HepG2 (cell line): Measurements from ENCODE around the gene CYB5R3. TPM values are rescaled to one million over a fixed set of nuclear protein-coding genes. Genes with fewer than 3 reads are reported as not detected.

Experiments
- HNRNPH1 ChIP-seq: fragments of 200-400 bp; formaldehyde crosslinking; optimal IDR thresholded peaks from 2 replicates; pipeline ENCODE3; 2017; ENCODE audit warnings: mild to moderate bottlenecking, low read depth, low read length
- KIAA2018 ChIP-seq: sonication (generic); formaldehyde crosslinking; IDR thresholded peaks from 2 replicates; pipeline ENCODE4 v1.5.0; 2020; ENCODE audit warnings: mild to moderate bottlenecking, missing genetic modification reagents, borderline replicate concordance
- LCORL ChIP-seq, 2 experiments: fragments of 450-650 bp in 1 of 2; sonication (generic) in 1 of 2; formaldehyde crosslinking in 1 of 2; IDR thresholded peaks; 2 replicates each; pipeline versions ENCODE4 v1.5.0 to v1.6.1; 2017 to 2020; ENCODE audit warnings: antibody characterized with exemption in 1 of 2, missing genetic modification reagents in 1 of 2
- NFIC ChIP-seq: IDR thresholded peaks from 2 replicates; pipeline ENCODE4 v1.6.1; 2012; ENCODE audit warnings: mild to moderate bottlenecking, low read length, inconsistent platforms
- ZNF160 ChIP-seq: sonication (generic); formaldehyde crosslinking; IDR thresholded peaks from 2 replicates; pipeline ENCODE4 v1.8.0; 2022; ENCODE audit warnings: mild to moderate bottlenecking, inconsistent platforms, missing genetic modification reagents
- ZNF253 ChIP-seq: sonication (generic); formaldehyde crosslinking; IDR thresholded peaks from 2 replicates; pipeline ENCODE4 v1.8.0; 2022; ENCODE audit warnings: mild to moderate bottlenecking, missing genetic modification reagents, borderline replicate concordance
- ZNF652 ChIP-seq: IDR thresholded peaks from 2 replicates; pipeline ENCODE4 v1.6.1; 2016; ENCODE audit warnings: low read depth, borderline replicate concordance
- ZNF772 ChIP-seq: sonication (generic); formaldehyde crosslinking; IDR thresholded peaks from 2 replicates; pipeline ENCODE4 v1.5.0; 2020; ENCODE audit warnings: mild to moderate bottlenecking, missing genetic modification reagents
- polyA plus RNA-seq, 8 experiments: library from polyadenylated mRNA; depleted of rRNA in 3 of 8; stranded (reverse) in 7 of 8; unstranded in 1 of 8; fragments of >200 nt; fragmentation: Illumina TruSeq in 4 of 8; extraction: Trizol in 4 of 8; gene quantifications; 2 replicates each; pipeline versions ENCODE4 v1.2.1 to v1.2.3, GENCODE V29; 2011 to 2016; ENCODE audit warnings: low read depth in 4 of 8, missing spikeins in 1 of 8, mixed read lengths in 1 of 8; ENCODE audit not compliant: insufficient read depth in 1 of 8
- total RNA-seq, 5 experiments: library from RNA; depleted of rRNA; stranded (reverse); fragments of >200 nt; fragmentation: Illumina TruSeq; extraction: Trizol; gene quantifications; 2 replicates each; pipeline ENCODE4 v1.2.3, GENCODE V29; 2016; ENCODE audit warnings: low read depth in 1 of 5
- TF ChIP-seq, protein P1 (sequence below): fragments of 450-650 bp; IDR thresholded peaks from 2 replicates; pipeline ENCODE4 v1.6.1; 2017; ENCODE audit warnings: mild to moderate bottlenecking
- TF ChIP-seq, protein P2 (sequence below): sonication (generic); formaldehyde crosslinking; IDR thresholded peaks from 2 replicates; pipeline ENCODE4 v1.4.0; 2020; ENCODE audit warnings: missing genetic modification reagents, borderline replicate concordance

CYB5R3 gene
- total and polyA plus RNA-seq, 2 of the 13 experiments (the other 11 are each of a cell fraction or from before 2014, with no cell fraction given) = 32.4 to 305 TPM

GRCh38 chr22:42615092-42615859, 33.9 kb downstream of the CYB5R3 start (continued):
- TF ChIP-seq, protein P1, sequence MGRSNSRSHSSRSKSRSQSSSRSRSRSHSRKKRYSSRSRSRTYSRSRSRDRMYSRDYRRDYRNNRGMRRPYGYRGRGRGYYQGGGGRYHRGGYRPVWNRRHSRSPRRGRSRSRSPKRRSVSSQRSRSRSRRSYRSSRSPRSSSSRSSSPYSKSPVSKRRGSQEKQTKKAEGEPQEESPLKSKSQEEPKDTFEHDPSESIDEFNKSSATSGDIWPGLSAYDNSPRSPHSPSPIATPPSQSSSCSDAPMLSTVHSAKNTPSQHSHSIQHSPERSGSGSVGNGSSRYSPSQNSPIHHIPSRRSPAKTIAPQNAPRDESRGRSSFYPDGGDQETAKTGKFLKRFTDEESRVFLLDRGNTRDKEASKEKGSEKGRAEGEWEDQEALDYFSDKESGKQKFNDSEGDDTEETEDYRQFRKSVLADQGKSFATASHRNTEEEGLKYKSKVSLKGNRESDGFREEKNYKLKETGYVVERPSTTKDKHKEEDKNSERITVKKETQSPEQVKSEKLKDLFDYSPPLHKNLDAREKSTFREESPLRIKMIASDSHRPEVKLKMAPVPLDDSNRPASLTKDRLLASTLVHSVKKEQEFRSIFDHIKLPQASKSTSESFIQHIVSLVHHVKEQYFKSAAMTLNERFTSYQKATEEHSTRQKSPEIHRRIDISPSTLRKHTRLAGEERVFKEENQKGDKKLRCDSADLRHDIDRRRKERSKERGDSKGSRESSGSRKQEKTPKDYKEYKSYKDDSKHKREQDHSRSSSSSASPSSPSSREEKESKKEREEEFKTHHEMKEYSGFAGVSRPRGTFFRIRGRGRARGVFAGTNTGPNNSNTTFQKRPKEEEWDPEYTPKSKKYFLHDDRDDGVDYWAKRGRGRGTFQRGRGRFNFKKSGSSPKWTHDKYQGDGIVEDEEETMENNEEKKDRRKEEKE = no peak
- TF ChIP-seq ZNF253 (CRISPR knock-in tag) = no peak; the same call in 1 of the 2 replicates
- TF ChIP-seq LCORL (IDR thresholded peaks at IDR 0.05) = peak; percentile 55; the same call in 1 of the 2 replicates
- TF ChIP-seq LCORL (CRISPR knock-in tag; IDR thresholded peaks at IDR 0.05) = peak; percentile 60; the same call in 1 of the 2 replicates
- TF ChIP-seq, protein P2, sequence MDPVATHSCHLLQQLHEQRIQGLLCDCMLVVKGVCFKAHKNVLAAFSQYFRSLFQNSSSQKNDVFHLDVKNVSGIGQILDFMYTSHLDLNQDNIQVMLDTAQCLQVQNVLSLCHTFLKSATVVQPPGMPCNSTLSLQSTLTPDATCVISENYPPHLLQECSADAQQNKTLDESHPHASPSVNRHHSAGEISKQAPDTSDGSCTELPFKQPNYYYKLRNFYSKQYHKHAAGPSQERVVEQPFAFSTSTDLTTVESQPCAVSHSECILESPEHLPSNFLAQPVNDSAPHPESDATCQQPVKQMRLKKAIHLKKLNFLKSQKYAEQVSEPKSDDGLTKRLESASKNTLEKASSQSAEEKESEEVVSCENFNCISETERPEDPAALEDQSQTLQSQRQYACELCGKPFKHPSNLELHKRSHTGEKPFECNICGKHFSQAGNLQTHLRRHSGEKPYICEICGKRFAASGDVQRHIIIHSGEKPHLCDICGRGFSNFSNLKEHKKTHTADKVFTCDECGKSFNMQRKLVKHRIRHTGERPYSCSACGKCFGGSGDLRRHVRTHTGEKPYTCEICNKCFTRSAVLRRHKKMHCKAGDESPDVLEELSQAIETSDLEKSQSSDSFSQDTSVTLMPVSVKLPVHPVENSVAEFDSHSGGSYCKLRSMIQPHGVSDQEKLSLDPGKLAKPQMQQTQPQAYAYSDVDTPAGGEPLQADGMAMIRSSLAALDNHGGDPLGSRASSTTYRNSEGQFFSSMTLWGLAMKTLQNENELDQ (CRISPR knock-in tag) = peak; percentile 78; the same call in 1 of the 2 replicates
- TF ChIP-seq HNRNPH1 = peak; percentile 91
- TF ChIP-seq ZNF772 (CRISPR knock-in tag) = no peak
- TF ChIP-seq ZNF652 (CRISPR knock-in tag) = peak; percentile 72
- peak; percentile 95 for TF ChIP-seq ZNF160
- TF ChIP-seq KIAA2018 = no peak
- peak; percentile 96 for TF ChIP-seq NFIC
